RWPE1 (cell line): ENCODE measurements around the gene KCNT2.
"Not testable (repeated sequence)": the region's sequence is repeated elsewhere in the genome, so short reads cannot be mapped to it uniquely, and the experiment has no call there.

Source experiments
- CTCF ChIA-PET: fragments of 350-600 bp; sonication (Branson Sonifier 250); formaldehyde crosslinking; extraction: SDS; loops from one replicate; lab custom pipeline; 2021; lab: Yijun Ruan, JAX
- POLR2A ChIA-PET: fragments of 400-600 bp; formaldehyde crosslinking; extraction: SDS; loops from one replicate; lab custom pipeline; 2020; ENCODE audit warnings: antibody characterized with exemption; ENCODE audit not compliant: low non-redundant PET; lab: Yijun Ruan, JAX
- DNase-seq: peaks from one replicate; pipeline ENCODE4 v3.0.0; 2012; ENCODE audit warnings: low spot score
- H3K27ac ChIP-seq: fragments of 450-650 bp; 2 replicates; pipeline ENCODE4 v1.5.1; 2017
- TF ChIP-seq, protein P1 (sequence below): fragments of 450-650 bp; conservative IDR thresholded peaks from 2 replicates; pipeline ENCODE4 v1.5.1; 2017; ENCODE audit warnings: low read depth, mild to moderate bottlenecking

Gene KCNT2

DNA sequence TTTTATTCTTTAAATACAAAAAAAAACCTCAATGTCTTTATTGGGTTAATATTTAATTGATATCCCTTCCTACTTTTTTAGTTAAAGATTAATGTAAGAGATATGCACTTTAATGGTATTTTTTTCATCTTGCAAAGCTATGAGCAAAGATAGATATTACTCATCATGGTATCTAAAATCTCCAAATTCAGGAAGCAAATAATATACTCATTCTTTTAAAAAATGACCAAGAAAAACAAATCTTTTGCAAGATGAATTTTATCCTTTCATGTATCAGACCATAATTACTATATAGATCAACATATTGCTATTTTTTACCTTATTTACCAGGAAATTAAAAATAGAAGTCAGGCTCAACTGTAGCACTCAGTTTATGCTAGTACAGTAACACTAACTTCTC is 330.4 kb downstream of the KCNT2 start:
- CTCF ChIA-PET: no interaction called here
- DNase-seq: no peak
- H3K27ac ChIP-seq: no peak overlapping the region
- POLR2A ChIA-PET: no interaction called here
- TF ChIP-seq, protein P1, sequence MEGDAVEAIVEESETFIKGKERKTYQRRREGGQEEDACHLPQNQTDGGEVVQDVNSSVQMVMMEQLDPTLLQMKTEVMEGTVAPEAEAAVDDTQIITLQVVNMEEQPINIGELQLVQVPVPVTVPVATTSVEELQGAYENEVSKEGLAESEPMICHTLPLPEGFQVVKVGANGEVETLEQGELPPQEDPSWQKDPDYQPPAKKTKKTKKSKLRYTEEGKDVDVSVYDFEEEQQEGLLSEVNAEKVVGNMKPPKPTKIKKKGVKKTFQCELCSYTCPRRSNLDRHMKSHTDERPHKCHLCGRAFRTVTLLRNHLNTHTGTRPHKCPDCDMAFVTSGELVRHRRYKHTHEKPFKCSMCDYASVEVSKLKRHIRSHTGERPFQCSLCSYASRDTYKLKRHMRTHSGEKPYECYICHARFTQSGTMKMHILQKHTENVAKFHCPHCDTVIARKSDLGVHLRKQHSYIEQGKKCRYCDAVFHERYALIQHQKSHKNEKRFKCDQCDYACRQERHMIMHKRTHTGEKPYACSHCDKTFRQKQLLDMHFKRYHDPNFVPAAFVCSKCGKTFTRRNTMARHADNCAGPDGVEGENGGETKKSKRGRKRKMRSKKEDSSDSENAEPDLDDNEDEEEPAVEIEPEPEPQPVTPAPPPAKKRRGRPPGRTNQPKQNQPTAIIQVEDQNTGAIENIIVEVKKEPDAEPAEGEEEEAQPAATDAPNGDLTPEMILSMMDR: no peak

DNA sequence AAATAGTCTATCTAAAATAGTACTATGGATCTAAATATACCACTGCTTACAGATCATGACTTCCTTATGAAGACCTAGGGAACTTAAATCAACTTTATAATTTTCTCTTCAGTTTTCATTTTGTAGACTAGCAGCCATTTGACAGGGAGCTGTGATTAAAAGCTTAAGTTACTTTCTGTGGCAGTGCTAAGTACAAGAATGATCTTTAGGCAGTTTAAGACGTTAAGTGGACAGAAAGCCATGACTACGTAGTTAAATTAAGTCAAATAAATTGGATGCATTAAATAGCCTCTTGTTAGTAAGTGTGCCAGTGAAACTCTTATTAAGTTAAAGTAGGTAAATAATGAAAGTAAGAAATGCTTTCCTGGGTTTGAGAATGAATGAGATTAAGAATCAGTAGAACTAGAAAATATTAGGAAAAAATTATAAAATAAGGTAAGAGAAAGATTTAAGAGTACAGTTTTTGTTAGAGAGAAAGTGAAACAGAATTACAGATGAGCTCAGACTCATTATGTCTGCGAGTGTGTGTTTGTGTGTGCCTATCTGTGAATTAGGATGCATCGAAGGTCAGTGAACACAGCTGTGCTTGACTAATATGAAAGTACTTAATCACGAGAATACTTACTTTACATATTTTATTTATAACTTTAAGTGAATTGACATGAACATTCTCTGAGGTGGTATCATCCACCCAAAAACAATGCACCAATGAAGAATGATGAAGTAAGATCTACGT is 336.9 kb downstream of the KCNT2 start:
- ChIA-PET POLR2A (no interaction called here), CTCF (interaction anchor here (0.7 kb wide), 1 partner anchor 127 kb away, joined by 3 read pairs; no protein-coding TSS in a partner anchor)
- no peak overlapping the region for H3K27ac ChIP-seq
- TF ChIP-seq, protein P1: no peak
- no peak for DNase-seq

DNA sequence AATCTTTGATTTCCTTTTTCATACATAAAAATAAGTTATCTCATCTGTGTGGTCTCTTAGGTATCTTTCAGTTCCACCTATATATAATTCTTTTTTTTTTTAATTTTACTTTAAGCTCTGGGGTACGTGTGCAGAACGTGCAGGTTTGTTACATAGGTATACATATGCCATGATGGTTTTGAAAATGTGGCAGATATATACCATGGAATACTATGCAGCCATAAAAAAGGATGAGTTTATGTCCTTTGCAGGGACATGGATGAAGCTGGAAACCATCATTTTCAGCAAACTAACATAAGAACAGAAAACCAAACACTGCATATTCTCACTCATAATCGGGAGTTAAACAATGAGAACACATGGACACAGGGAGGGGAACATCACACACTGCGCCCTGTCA is 345.2 kb downstream of the KCNT2 start:
- CTCF ChIA-PET: not testable (repeated sequence)

DNA sequence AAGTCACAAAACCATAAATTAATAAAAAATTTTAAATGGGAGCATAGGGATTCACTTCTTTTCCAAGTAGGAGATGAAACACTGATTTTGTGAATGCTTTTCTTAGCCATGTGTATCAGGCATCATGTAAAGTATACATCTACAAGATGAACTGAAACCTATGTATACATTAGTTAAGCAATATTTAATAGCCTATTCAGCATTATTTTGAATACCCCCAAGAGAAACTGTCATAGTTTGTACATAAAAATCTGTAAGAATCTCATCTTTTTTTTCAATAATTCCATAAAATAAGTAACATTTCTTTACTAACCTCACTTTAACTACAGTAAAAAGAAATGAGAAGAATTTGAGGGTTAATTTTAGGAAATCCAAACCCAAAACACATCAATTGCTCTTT is 348.0 kb downstream of the KCNT2 start:
- DNase-seq: no peak
- ChIA-PET CTCF (no interaction called here), POLR2A (no interaction called here)
- TF ChIP-seq, protein P1: no peak
- H3K27ac ChIP-seq: no peak overlapping the region

More for the DNA sequence above, 345.2 kb downstream of the KCNT2 start:
- POLR2A ChIA-PET, H3K27ac ChIP-seq, DNase-seq: not testable (repeated sequence)

DNA sequence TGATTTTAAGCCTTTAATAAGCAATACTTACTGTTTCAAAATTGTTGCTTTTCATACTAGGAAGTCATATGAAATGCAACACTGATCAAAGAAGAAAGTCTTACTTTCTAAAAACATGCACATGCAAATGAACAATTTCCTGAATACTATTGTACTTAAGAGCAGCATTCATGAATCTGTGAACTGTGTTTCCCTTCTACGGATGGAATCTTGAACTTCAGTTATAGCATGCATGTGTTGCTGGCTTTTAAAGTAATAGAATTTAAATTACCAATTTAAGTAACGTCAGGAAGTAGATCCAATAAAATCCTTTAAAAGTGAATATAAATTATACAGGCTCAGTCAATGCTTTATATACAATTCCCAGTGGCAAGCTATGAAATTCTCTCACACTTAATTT is 348.9 kb downstream of the KCNT2 start:
- no peak for DNase-seq
- ChIA-PET POLR2A (no interaction called here), CTCF (no interaction called here)
- H3K27ac ChIP-seq: no peak overlapping the region
- TF ChIP-seq, protein P1: no peak

DNA sequence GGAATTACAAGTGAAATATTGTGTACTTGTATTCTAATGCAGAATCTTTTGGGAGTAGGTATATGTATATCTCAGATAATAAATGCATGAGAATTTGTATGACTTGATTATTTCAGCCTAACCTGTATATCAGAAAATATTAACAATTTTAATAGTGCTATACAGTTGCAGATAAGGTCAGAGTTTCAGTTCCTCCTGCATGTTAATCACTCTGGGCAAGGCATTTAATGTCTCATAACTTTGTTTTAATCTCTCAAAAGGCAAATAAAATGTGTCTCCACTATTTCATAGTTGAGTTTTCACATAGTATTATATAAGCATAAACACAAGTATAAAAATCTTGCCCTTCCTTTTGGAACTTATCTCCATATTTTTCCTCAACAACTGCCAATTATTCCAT is 352.5 kb downstream of the KCNT2 start:
- H3K27ac ChIP-seq: no peak overlapping the region
- DNase-seq: no peak
- ChIA-PET CTCF (interaction anchor here (0.7 kb wide), 1 partner anchor 87 kb away, joined by 3 read pairs; no protein-coding TSS in a partner anchor), POLR2A (interaction anchor here (0.5 kb wide), 1 partner anchor 95 kb away, joined by 3 read pairs; no protein-coding TSS in a partner anchor)
- TF ChIP-seq, protein P1: no peak

DNA sequence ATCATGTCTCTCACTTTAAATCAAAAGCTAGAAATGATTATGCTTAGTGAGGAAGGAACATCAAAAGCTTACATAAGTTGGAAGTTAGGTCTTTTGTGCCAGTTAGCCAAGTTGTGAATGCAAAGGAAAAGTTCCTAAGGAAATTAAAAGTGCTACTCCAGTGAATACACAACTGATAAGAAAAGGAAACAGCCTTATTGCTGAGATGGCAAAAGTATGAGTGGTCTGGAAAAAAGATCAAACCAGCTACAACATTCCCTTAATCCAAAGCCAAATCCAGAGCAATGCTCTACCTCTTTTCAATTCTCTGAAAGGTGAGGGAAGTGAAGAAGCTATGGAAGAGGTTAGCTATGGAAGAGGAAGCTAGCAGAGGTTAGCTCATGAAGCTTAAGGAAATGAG is 378.7 kb downstream of the KCNT2 start:
- TF ChIP-seq, protein P1: no peak
- POLR2A ChIA-PET: no interaction called here
- CTCF ChIA-PET: no interaction called here
- no peak for DNase-seq
- H3K27ac ChIP-seq: no peak overlapping the region
